Endothelial cell of umbilical vein (primary cell): Measurements from ENCODE around the gene TBC1D4. TPM values are rescaled to one million over a fixed set of nuclear protein-coding genes. Genes with fewer than 3 reads are reported as not detected.

Experiments
- BruUV-seq: library from RNA; stranded (reverse); fragments of 400-500 nt; replicated peaks from 2 replicates; lab custom pipeline; 2021; lab: Mats Ljungman, UMichigan
- CTCF ChIA-PET: fragments of 300-600, 350-600 bp; sonication (Branson Sonifier 250); formaldehyde crosslinking; loops from one replicate; lab custom pipeline; 2021; ENCODE audit warnings: antibody characterized with exemption, inconsistent platforms; lab: Charles Lee
- POLR2A ChIA-PET: fragments of 300-600, 350-600 bp; sonication (Branson Sonifier 250); formaldehyde crosslinking; loops from one replicate; lab custom pipeline; 2021; ENCODE audit warnings: antibody characterized with exemption, inconsistent platforms; lab: Charles Lee
- DNase-seq: peaks from one replicate; pipeline ENCODE4 v3.0.0-alpha.2; 2011; ENCODE audit warnings: low read depth, low spot score
- FAIRE-seq: peaks from 2 replicates; lab custom pipeline; 2011; peaks lifted over from hg19 to GRCh38; lab: Jason Lieb, UNC
- H2AFZ ChIP-seq: 2 replicates; pipeline ENCODE4 v1.6.0; 2012; ENCODE audit warnings: low read depth, low read length, control low read depth, inconsistent platforms
- H3K27ac ChIP-seq: 2 replicates; pipeline ENCODE4 v1.5.1; 2011; ENCODE audit warnings: low read depth, mild to moderate bottlenecking, control low read depth, low read length, moderate library complexity; ENCODE audit not compliant: insufficient read depth
- H3K27me3 ChIP-seq, 2 experiments: 2 replicates each; pipeline versions ENCODE4 v1.6.0 to v1.6.1; 2011; ENCODE audit warnings: low read length in 2 of 2, mixed read lengths in 1 of 2; ENCODE audit not compliant: control insufficient read depth in 2 of 2, insufficient read depth in 2 of 2
- H3K36me3 ChIP-seq, 2 experiments: 2 replicates in 1 of 2; 3 replicates in 1 of 2; pipeline ENCODE4 v1.5.1; 2011; ENCODE audit warnings: low read length in 2 of 2, mild to moderate bottlenecking in 1 of 2, moderate library complexity in 1 of 2; ENCODE audit not compliant: control insufficient read depth in 2 of 2, insufficient read depth in 2 of 2; ENCODE audit errors: extremely low read depth in 1 of 2
- H3K4me1 ChIP-seq: 3 replicates; pipeline ENCODE4 v1.5.1; 2011; ENCODE audit warnings: mild to moderate bottlenecking, low read length; ENCODE audit not compliant: control insufficient read depth, insufficient read depth; ENCODE audit errors: extremely low read depth
- H3K4me2 ChIP-seq: 2 replicates; pipeline ENCODE4 v1.6.1; 2011; ENCODE audit warnings: low read length, control low read depth, mixed read lengths; ENCODE audit not compliant: insufficient read depth
- H3K4me3 ChIP-seq, 3 experiments: fragments of 200-600 bp in 1 of 3; sonication (generic), shearing (Covaris generic) in 1 of 3; replicated peaks in 1 of 3; 2 replicates each; pipeline ENCODE4 v1.5.1; 2011 to 2016; ENCODE audit warnings: control low read depth in 3 of 3, low read length in 3 of 3, mild to moderate bottlenecking in 2 of 3, inconsistent platforms in 1 of 3, low read depth in 1 of 3, moderate library complexity in 1 of 3; ENCODE audit not compliant: insufficient read depth in 1 of 3
- H3K79me2 ChIP-seq: 2 replicates; pipeline ENCODE4 v1.6.0; 2012; ENCODE audit warnings: low read length, inconsistent platforms; ENCODE audit not compliant: control insufficient read depth, insufficient read depth
- H3K9ac ChIP-seq: replicated peaks from 2 replicates; pipeline ENCODE3; 2011; ENCODE audit warnings: low read length, control low read depth; ENCODE audit not compliant: insufficient read depth; ENCODE audit errors: extremely low read depth
- H3K9me1 ChIP-seq: replicated peaks from 3 replicates; pipeline ENCODE4 v1.6.0; 2011; ENCODE audit warnings: mild to moderate bottlenecking, low read length; ENCODE audit not compliant: control insufficient read depth, insufficient read depth; ENCODE audit errors: extremely low read depth
- H3K9me3 ChIP-seq: replicated peaks from 2 replicates; pipeline ENCODE4 v1.5.1; 2012; ENCODE audit warnings: low read length, inconsistent platforms; ENCODE audit not compliant: control insufficient read depth, insufficient read depth
- H4K20me1 ChIP-seq: replicated peaks from 2 replicates; pipeline ENCODE3; 2011; ENCODE audit warnings: mild to moderate bottlenecking, low read length; ENCODE audit not compliant: control insufficient read depth, insufficient read depth; ENCODE audit errors: extremely low read depth
- EZH2 ChIP-seq: IDR thresholded peaks from 2 replicates; pipeline ENCODE4 v1.6.1; 2012; ENCODE audit warnings: borderline replicate concordance, low read depth, mild to moderate bottlenecking, moderate library complexity, low read length, inconsistent platforms; ENCODE audit not compliant: severe bottlenecking
- FOS ChIP-seq: IDR thresholded peaks from 2 replicates; pipeline ENCODE4 v1.6.1; 2011; ENCODE audit warnings: mild to moderate bottlenecking, low read length, moderate library complexity, borderline replicate concordance; ENCODE audit not compliant: insufficient read depth
- GATA2 ChIP-seq: IDR thresholded peaks from 2 replicates; pipeline ENCODE4 v1.7.0; 2011; ENCODE audit warnings: low read depth, mild to moderate bottlenecking, moderate library complexity, mixed read lengths, low read length; ENCODE audit not compliant: insufficient read length, insufficient read depth
- JUN ChIP-seq: IDR thresholded peaks from 2 replicates; pipeline ENCODE4 v1.6.1; 2011; ENCODE audit warnings: borderline replicate concordance, low read depth; ENCODE audit not compliant: insufficient read length, insufficient read depth
- MAX ChIP-seq: IDR thresholded peaks from 2 replicates; pipeline ENCODE4 v1.6.1; 2011; ENCODE audit not compliant: insufficient read depth, insufficient read length
- MYC ChIP-seq: IDR thresholded peaks from one replicate; pipeline ENCODE4 v1.6.1; 2011; ENCODE audit warnings: mild to moderate bottlenecking, low read depth, low read length
- POLR2A ChIP-seq: IDR thresholded peaks from 2 replicates; pipeline ENCODE4 v1.6.1; 2012; ENCODE audit warnings: low read depth, mild to moderate bottlenecking, control low read depth, low read length
- POLR2AphosphoS5 ChIP-seq: IDR thresholded peaks from 2 replicates; pipeline ENCODE4 v1.6.1; 2012; ENCODE audit warnings: low read depth, mild to moderate bottlenecking, control low read depth, low read length, moderate library complexity; ENCODE audit not compliant: insufficient read depth
- dilution Hi-C: fragments of 300-500 bp; cut with MboI; formaldehyde crosslinking; loops from one replicate; pipeline ENCODE4 v1.15.0; 2019; ENCODE audit warnings: low sequenced_read_pairs; ENCODE audit not compliant: extremely low pct_ligation_motif_present
- intact Hi-C: fragments of 100-400 bp; cut with micrococcal nuclease; formaldehyde crosslinking; loops from one replicate; pipeline ENCODE4 v1.10.0; 2022
- polyA plus RNA-seq, 4 experiments: library from polyadenylated mRNA; depleted of rRNA in 3 of 4; stranded (reverse) in 3 of 4; unstranded in 1 of 4; fragments of >200 nt; gene quantifications; 2 replicates each; pipeline versions ENCODE4 v1.2.1 to v1.2.3, GENCODE V29; 2011 to 2012; ENCODE audit warnings: missing spikeins in 1 of 4
- total RNA-seq: library from RNA; stranded (reverse); gene quantifications from 2 replicates; pipeline ENCODE4 v1.2.3, GENCODE V29; 2021
- TF ChIP-seq, protein P1 (sequence below), 2 donors: IDR thresholded peaks; 1 replicate in 1 of 2; 2 replicates in 1 of 2; pipeline ENCODE4 v1.5.1; 2011; ENCODE audit warnings: low read length in 2 of 2, mild to moderate bottlenecking in 2 of 2, moderate library complexity in 2 of 2, control low read depth in 1 of 2, inconsistent platforms in 1 of 2, low read depth in 1 of 2; ENCODE audit not compliant: insufficient read depth in 1 of 2; ENCODE audit errors: extremely low read depth in 1 of 2

Gene TBC1D4
- total and polyA plus RNA-seq, 2 donors (not counting 3 experiments of a cell fraction or from before 2014, with no cell fraction given) = 58.3 to 81.0 TPM

GRCh38 chr13:75330770-75331169 lies 151.2 kb downstream of the TBC1D4 start:
- Histone ChIP-seq H3K27me3 (no peaks in the 10 kb centered on the region), H2AFZ (no peak overlapping the region), H3K79me2 (peaks cover 2% of the 10 kb centered on the region), H3K36me3 (peaks cover 4 to 9% of the 10 kb centered on the region in 2 experiments), H3K9me1 (peaks cover 2% of the 10 kb centered on the region), H3K4me3 (no peak overlapping the region), H3K9me3 (no peaks in the 10 kb centered on the region), H3K4me1 (peaks cover 21% of the 10 kb centered on the region), H3K27ac (no peak overlapping the region), H3K4me2 (no peak overlapping the region), H3K9ac (no peak overlapping the region), H4K20me1 (no peaks in the 10 kb centered on the region)
- CTCF ChIA-PET = interaction anchor here (1.5 to 3.0 kb wide), 2 partner anchors 10 to 27 kb away, joined by 4 to 11 read pairs; no protein-coding TSS in a partner anchor
- intact Hi-C loops = no loop called here
- POLR2A ChIA-PET = no interaction called here
- dilution Hi-C loops = no loop called here
- no TSS peak for BruUV-seq
- TF ChIP-seq POLR2AphosphoS5 (no peak), POLR2A (no peak), MAX (no peak), EZH2 (no peak)
- TF ChIP-seq, protein P1, sequence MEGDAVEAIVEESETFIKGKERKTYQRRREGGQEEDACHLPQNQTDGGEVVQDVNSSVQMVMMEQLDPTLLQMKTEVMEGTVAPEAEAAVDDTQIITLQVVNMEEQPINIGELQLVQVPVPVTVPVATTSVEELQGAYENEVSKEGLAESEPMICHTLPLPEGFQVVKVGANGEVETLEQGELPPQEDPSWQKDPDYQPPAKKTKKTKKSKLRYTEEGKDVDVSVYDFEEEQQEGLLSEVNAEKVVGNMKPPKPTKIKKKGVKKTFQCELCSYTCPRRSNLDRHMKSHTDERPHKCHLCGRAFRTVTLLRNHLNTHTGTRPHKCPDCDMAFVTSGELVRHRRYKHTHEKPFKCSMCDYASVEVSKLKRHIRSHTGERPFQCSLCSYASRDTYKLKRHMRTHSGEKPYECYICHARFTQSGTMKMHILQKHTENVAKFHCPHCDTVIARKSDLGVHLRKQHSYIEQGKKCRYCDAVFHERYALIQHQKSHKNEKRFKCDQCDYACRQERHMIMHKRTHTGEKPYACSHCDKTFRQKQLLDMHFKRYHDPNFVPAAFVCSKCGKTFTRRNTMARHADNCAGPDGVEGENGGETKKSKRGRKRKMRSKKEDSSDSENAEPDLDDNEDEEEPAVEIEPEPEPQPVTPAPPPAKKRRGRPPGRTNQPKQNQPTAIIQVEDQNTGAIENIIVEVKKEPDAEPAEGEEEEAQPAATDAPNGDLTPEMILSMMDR (IDR thresholded peaks at IDR 0.05; ENCODE audit: extremely low read depth in 1 of 2, insufficient read depth in 1 of 2, low read depth in 1 of 2, low read length in 2 of 2) = no peak
- FAIRE-seq = no peak
- DNase-seq = peak; percentile 20

- TF ChIP-seq, protein P1 (IDR thresholded peaks at IDR 0.05; ENCODE audit: extremely low read depth in 1 of 2, insufficient read depth in 1 of 2, low read depth in 1 of 2, low read length in 2 of 2) = no peak
- TF ChIP-seq POLR2A = no peak
- no peak for TF ChIP-seq POLR2AphosphoS5
- TF ChIP-seq MAX = no peak
- no peak for TF ChIP-seq GATA2
- no peak for TF ChIP-seq FOS
- TF ChIP-seq EZH2 = no peak
- no peak for TF ChIP-seq MYC
- TF ChIP-seq JUN = no peak
- Histone ChIP-seq H3K27ac (no peak overlapping the region), H3K4me3 (no peak overlapping the region), H3K79me2 (peaks cover 3% of the 10 kb centered on the region), H3K9me1 (peaks cover 2% of the 10 kb centered on the region), H3K4me2 (no peak overlapping the region), H2AFZ (no peak overlapping the region), H3K9me3 (no peaks in the 10 kb centered on the region), H4K20me1 (no peaks in the 10 kb centered on the region), H3K27me3 (no peaks in the 10 kb centered on the region), H3K9ac (no peak overlapping the region), H3K4me1 (peaks cover 32% of the 10 kb centered on the region), H3K36me3 (peaks cover 0 to 9% of the 10 kb centered on the region in 2 experiments)
- intact Hi-C loops = no loop called here
- dilution Hi-C loops = no loop called here
- no peak for DNase-seq
- ChIA-PET POLR2A (no interaction called here), CTCF (interaction anchor here (1.5 to 3.0 kb wide), 2 partner anchors 11 to 28 kb away, joined by 4 to 11 read pairs; no protein-coding TSS in a partner anchor)
- FAIRE-seq = no peak
- no TSS peak for BruUV-seq
Measured at GRCh38 chr13:75329723-75330122, 152.2 kb downstream of the TBC1D4 start.
